NCI-H1694 treated with DMSO at 0.1 percent for 48 hours (cell line): ENCODE results near the gene GNAT2.

Source experiments
- DNase-seq: peaks from one replicate; lab custom pipeline; 2025; lab: John Stamatoyannopoulos, UW

GNAT2 gene

GRCh38 chr1:109557520-109557919 lies 61.9 kb downstream of the GNAT2 start:
- no peak for DNase-seq

GRCh38 chr1:109556563-109556962 lies 62.9 kb downstream of the GNAT2 start:
- no peak for DNase-seq
